CD4-positive, alpha-beta T cell (primary cell): ENCODE data around the gene CCDC92B. TPM values are rescaled to one million over a fixed set of nuclear protein-coding genes. Genes with fewer than 3 reads are reported as not detected.
A peak's percentile ranks its signal among the peaks of the same experiment; 100 is the strongest.

Experiments used
- ATAC-seq: fragments of 200-7000 bp; cut with Tn5 transposase; one replicate; pipeline ENCODE4 v1.10.0; 2022; ENCODE audit warnings: mild to moderate bottlenecking; ENCODE audit not compliant: poor library complexity
- CTCF ChIA-PET: fragments of 350-600 bp; sonication (Branson Sonifier 250); formaldehyde crosslinking; loops from one replicate; lab custom pipeline; 2021; ENCODE audit warnings: antibody characterized with exemption, inconsistent platforms; lab: Charles Lee
- POLR2A ChIA-PET: fragments of 350-600 bp; sonication (Branson Sonifier 250); formaldehyde crosslinking; loops from one replicate; lab custom pipeline; 2021; ENCODE audit warnings: antibody characterized with exemption, inconsistent platforms; lab: Charles Lee
- DNase-seq, 14 experiments: peaks; one replicate each; pipeline ENCODE4 v3.0.0-alpha.2; 2013 to 2020; ENCODE audit warnings: mixed read lengths in 2 of 14
- H3K27ac ChIP-seq, 2 donors: one replicate each; pipeline versions ENCODE4 v1.5.1 to v1.7.0; 2013; ENCODE audit warnings: low read length in 2 of 2, low read depth in 1 of 2, mild to moderate bottlenecking in 1 of 2
- H3K27me3 ChIP-seq, 2 experiments: 1 replicate in 1 of 2; 2 replicates in 1 of 2; pipeline versions ENCODE4 v1.6.1 to v1.7.0; 2013; ENCODE audit warnings: low read length in 2 of 2, control low read depth in 1 of 2, mild to moderate bottlenecking in 1 of 2, moderate library complexity in 1 of 2; ENCODE audit not compliant: insufficient read depth in 2 of 2, control insufficient read depth in 1 of 2
- H3K36me3 ChIP-seq: one replicate; pipeline ENCODE4 v1.6.1; 2013; ENCODE audit warnings: low read length, control low read depth; ENCODE audit not compliant: insufficient read depth
- H3K4me1 ChIP-seq: one replicate; pipeline ENCODE4 v1.6.1; 2013; ENCODE audit warnings: low read length, control low read depth; ENCODE audit not compliant: insufficient read depth
- H3K4me3 ChIP-seq: one replicate; pipeline ENCODE4 v1.5.1; 2013; ENCODE audit warnings: mild to moderate bottlenecking, low read length, moderate library complexity
- H3K9me3 ChIP-seq, 2 experiments: 1 replicate in 1 of 2; 2 replicates in 1 of 2; pipeline versions ENCODE4 v1.6.1 to v1.7.0; 2013; ENCODE audit warnings: low read length in 2 of 2, mild to moderate bottlenecking in 2 of 2, control low read depth in 1 of 2, moderate library complexity in 1 of 2; ENCODE audit not compliant: control insufficient read depth in 1 of 2, insufficient read depth in 1 of 2
- H3K27ac Mint-ChIP-seq: one replicate; pipeline ENCODE4 v1.8.0; 2020; ENCODE audit warnings: mixed read lengths
- H3K27me3 Mint-ChIP-seq: one replicate; pipeline ENCODE4 v1.8.0; 2021; ENCODE audit warnings: mixed read lengths
- H3K36me3 Mint-ChIP-seq: one replicate; pipeline ENCODE4 v1.8.0; 2021; ENCODE audit warnings: low read depth, mixed read lengths
- H3K4me1 Mint-ChIP-seq: one replicate; pipeline ENCODE4 v1.8.0; 2021; ENCODE audit warnings: low read depth, mixed read lengths
- H3K4me3 Mint-ChIP-seq: one replicate; pipeline ENCODE4 v1.8.0; 2020; ENCODE audit warnings: mild to moderate bottlenecking, mixed read lengths
- H3K9me3 Mint-ChIP-seq: one replicate; pipeline ENCODE4 v1.8.0; 2020; ENCODE audit warnings: mixed read lengths
- intact Hi-C, 2 experiments: fragments of 100-400 bp; cut with DNase I in 1 of 2; cut with micrococcal nuclease in 1 of 2; formaldehyde crosslinking; loops; one replicate each; pipeline versions ENCODE4 v1.15.1 to v1.9.0; 2023 to 2025; cut with DNase I, micrococcal nuclease
- total RNA-seq, 174 experiments: library from RNA in 2 of 174; stranded (reverse) in 2 of 174; gene quantifications; one replicate each; pipeline ENCODE4 v1.2.3 and lab custom pipeline; 2021 to 2026
- TF ChIP-seq, protein P1 (sequence below): fragments of 200-600 bp; IDR thresholded peaks from one replicate; pipeline ENCODE4 v1.8.0; 2022; ENCODE audit warnings: antibody characterized with exemption, mild to moderate bottlenecking

The CCDC92B gene
- total RNA-seq, 2 experiments from 2014 or later, result 0.11 to 0.28 TPM

DNA sequence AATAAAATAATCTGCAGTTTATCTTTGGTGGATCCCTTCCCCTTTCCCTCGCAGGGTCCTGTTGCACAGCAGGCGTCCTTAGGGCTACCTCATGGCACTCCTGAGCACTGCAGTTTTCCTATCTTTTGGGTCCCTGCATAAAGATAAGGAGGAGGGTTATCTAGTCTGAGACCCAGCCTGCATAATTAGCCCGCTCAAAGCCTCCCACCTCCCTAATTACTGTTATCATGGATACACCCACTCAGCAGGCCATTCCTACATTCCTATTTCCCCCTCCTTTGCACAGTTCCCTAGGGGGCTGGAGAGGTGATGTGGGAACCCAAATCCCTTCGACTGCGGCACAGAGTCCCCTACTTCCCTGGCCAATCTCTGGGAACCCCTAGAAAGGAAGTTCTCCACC lies 32.8 kb downstream of the CCDC92B start:
- H3K27ac ChIP-seq, result no peak overlapping the region
- ChIA-PET CTCF (no interaction called here), POLR2A (no interaction called here)
- DNase-seq (no peak), ATAC-seq (no peak)
- H3K4me1 Mint-ChIP-seq, result peaks cover 8% of the 10 kb centered on the region
- H3K27me3 Mint-ChIP-seq, result no peaks in the 10 kb centered on the region
- no peak overlapping the region for H3K4me3 ChIP-seq
- H3K9me3 ChIP-seq, result no peaks in the 10 kb centered on the region
- H3K27ac Mint-ChIP-seq, result no peak overlapping the region
- TF ChIP-seq, protein P1, sequence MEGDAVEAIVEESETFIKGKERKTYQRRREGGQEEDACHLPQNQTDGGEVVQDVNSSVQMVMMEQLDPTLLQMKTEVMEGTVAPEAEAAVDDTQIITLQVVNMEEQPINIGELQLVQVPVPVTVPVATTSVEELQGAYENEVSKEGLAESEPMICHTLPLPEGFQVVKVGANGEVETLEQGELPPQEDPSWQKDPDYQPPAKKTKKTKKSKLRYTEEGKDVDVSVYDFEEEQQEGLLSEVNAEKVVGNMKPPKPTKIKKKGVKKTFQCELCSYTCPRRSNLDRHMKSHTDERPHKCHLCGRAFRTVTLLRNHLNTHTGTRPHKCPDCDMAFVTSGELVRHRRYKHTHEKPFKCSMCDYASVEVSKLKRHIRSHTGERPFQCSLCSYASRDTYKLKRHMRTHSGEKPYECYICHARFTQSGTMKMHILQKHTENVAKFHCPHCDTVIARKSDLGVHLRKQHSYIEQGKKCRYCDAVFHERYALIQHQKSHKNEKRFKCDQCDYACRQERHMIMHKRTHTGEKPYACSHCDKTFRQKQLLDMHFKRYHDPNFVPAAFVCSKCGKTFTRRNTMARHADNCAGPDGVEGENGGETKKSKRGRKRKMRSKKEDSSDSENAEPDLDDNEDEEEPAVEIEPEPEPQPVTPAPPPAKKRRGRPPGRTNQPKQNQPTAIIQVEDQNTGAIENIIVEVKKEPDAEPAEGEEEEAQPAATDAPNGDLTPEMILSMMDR, result no peak
- no peaks in the 10 kb centered on the region for H3K36me3 Mint-ChIP-seq
- no peaks in the 10 kb centered on the region for H3K36me3 ChIP-seq
- H3K27me3 ChIP-seq, result no peaks in the 10 kb centered on the region
- peaks cover 11% of the 10 kb centered on the region for H3K4me1 ChIP-seq
- no peak overlapping the region for H3K4me3 Mint-ChIP-seq
- intact Hi-C loops, result loop anchor here in 1 of 2 experiments (10.0 kb wide), 1 partner anchor 918 kb away; the partner anchor contains the start of genes CTNS and SHPK
- H3K9me3 Mint-ChIP-seq, result no peaks in the 10 kb centered on the region

DNA sequence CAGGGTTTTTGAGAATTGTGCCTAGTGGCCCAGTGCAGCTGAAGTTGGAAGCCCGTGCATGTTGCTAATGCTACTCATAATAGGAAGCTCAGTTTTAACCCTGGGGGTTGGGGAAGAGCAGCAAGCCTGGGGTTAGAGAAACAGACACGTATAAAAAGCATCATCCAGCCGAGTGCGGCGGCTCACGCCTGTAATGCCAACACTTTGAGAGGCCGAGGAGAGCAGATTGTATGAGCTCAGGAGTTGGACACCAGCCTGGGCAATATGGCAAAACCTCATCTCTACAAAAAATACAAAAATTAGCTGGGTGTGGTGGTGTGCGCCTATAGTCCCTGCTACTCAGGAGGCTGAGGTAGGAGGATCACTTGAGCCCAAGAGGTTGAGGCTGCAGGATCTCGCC lies 35.6 kb downstream of the CCDC92B start:
- ATAC-seq, result no peak
- Mint-ChIP-seq H3K4me1 (peaks cover 28% of the 10 kb centered on the region), H3K27ac (no peak overlapping the region), H3K9me3 (no peaks in the 10 kb centered on the region), H3K4me3 (peak overlapping the region; percentile 27), H3K27me3 (no peaks in the 10 kb centered on the region), H3K36me3 (peaks cover 5% of the 10 kb centered on the region)
- Histone ChIP-seq H3K27ac (no peak overlapping the region), H3K4me1 (peaks cover 33% of the 10 kb centered on the region), H3K36me3 (no peaks in the 10 kb centered on the region), H3K4me3 (no peak overlapping the region), H3K27me3 (no peaks in the 10 kb centered on the region), H3K9me3 (no peaks in the 10 kb centered on the region)
- ChIA-PET POLR2A (interaction anchor here (0.5 kb wide), 1 partner anchor 186 kb away, joined by 3 read pairs; no protein-coding TSS in a partner anchor), CTCF (no interaction called here)
- TF ChIP-seq, protein P1, result no peak
- intact Hi-C loops, result loop anchor here in 1 of 2 experiments (5.0 to 10.0 kb wide), 4 partner anchors 33 to 921 kb away; partner anchors contain the start of genes CCDC92B, CTNS, DPH1 and SHPK
- no peak for DNase-seq

DNA sequence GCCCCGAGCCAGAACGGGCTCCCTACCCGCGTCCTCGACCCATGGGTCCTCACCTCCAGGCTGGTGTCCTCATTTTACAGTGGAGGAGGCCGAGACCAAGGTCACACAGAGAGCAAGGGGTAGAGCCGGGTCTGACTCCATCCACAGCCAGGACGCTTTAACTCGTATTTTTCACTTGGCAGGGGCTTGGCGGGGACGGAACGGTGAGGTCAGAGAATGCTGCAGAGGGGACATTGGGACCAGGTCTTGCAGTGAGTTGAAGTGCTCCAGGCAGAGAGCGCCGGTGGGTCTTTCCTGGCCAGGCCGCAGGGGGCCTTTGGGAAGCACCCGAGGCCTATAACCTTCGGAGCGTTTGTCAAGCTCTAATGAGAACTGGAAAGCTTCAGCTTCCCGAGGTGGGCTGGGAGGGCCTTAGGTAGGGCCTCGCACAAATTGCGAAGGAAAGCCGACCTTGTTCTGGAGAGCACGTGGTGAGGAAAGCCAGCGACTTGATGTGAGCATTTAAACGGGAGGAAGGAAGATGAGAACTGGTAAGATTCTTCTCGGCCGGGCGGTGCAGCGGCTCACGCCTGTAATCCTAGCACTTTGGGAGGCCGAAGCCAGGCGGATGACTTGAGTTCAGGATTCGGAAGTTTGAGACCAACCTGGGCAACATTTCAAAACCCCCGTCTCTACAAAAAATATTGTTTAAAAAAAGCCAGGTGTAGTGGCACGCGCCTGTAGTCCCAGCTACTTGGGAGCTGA lies 37.0 kb downstream of the CCDC92B start:
- peak overlapping the region; percentile 64 for H3K27ac Mint-ChIP-seq

More for the DNA sequence above, 37.0 kb downstream of the CCDC92B start:
- ATAC-seq (no peak), DNase-seq (peak in 1 of 14 experiments; percentile 34)
- POLR2A ChIA-PET, result no interaction called here
- peaks cover 47% of the 10 kb centered on the region for H3K4me1 ChIP-seq
- no peaks in the 10 kb centered on the region for H3K9me3 ChIP-seq
- no peaks in the 10 kb centered on the region for H3K9me3 Mint-ChIP-seq
- peak overlapping the region; percentile 64 for H3K4me3 ChIP-seq
- H3K36me3 Mint-ChIP-seq, result peaks cover 5% of the 10 kb centered on the region
- intact Hi-C loops, result loop anchor here in 1 of 2 experiments (5.0 to 10.0 kb wide), 4 partner anchors 35 to 922 kb away; partner anchors contain the start of genes CCDC92B, CTNS, DPH1 and SHPK
- peak overlapping the region; percentile 86 for H3K4me3 Mint-ChIP-seq
- TF ChIP-seq, protein P1, result no peak
- no peaks in the 10 kb centered on the region for H3K27me3 Mint-ChIP-seq
- peak overlapping the region in 1 of 2 donors; percentile 30 for H3K27ac ChIP-seq
- no peaks in the 10 kb centered on the region for H3K27me3 ChIP-seq
- CTCF ChIA-PET, result no interaction called here
- H3K36me3 ChIP-seq, result no peaks in the 10 kb centered on the region
- peaks cover 28% of the 10 kb centered on the region for H3K4me1 Mint-ChIP-seq
